Measurements from ENCODE around the gene TBL3. TPM values are rescaled to one million over a fixed set of nuclear protein-coding genes. Genes with fewer than 3 reads are reported as not detected.

TBL3 gene
- total RNA-seq, 4 donors from 2014 or later: 34.4 to 91.8 (median 53.7) TPM

GRCh38 chr16:1968146-1968953 is 3.5 kb upstream of the TBL3 start:
- H3K36me3 ChIP-seq: no peaks in the 10 kb centered on the region
- H3K4me3 ChIP-seq (replicated peaks in 1 of 3): no peak overlapping the region
- no peak for TF ChIP-seq POLR2A (IDR thresholded peaks at IDR 0.05)
- TF ChIP-seq, protein P1, sequence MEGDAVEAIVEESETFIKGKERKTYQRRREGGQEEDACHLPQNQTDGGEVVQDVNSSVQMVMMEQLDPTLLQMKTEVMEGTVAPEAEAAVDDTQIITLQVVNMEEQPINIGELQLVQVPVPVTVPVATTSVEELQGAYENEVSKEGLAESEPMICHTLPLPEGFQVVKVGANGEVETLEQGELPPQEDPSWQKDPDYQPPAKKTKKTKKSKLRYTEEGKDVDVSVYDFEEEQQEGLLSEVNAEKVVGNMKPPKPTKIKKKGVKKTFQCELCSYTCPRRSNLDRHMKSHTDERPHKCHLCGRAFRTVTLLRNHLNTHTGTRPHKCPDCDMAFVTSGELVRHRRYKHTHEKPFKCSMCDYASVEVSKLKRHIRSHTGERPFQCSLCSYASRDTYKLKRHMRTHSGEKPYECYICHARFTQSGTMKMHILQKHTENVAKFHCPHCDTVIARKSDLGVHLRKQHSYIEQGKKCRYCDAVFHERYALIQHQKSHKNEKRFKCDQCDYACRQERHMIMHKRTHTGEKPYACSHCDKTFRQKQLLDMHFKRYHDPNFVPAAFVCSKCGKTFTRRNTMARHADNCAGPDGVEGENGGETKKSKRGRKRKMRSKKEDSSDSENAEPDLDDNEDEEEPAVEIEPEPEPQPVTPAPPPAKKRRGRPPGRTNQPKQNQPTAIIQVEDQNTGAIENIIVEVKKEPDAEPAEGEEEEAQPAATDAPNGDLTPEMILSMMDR (IDR thresholded peaks at IDR 0.05): no peak
- no peaks in the 10 kb centered on the region for H3K27me3 ChIP-seq
- DNase-seq: no peak
- no peaks in the 10 kb centered on the region for H3K9me3 ChIP-seq
- WGBS, 2 donors: 84 to 89% methylated on average over 13 to 36 of the region's 41 CpGs
- no peak overlapping the region for H3K27ac ChIP-seq
- H3K4me1 ChIP-seq: peaks cover 28 to 34% of the 10 kb centered on the region in 2 donors
- intact Hi-C loops (cut with DNase I): no loop called here

- DNase-seq: no peak
- Histone ChIP-seq H3K27ac (peak overlapping the region in 1 of 3 donors; percentile 59), H3K36me3 (peaks cover 32 to 36% of the 10 kb centered on the region in 2 donors), H3K27me3 (no peaks in the 10 kb centered on the region), H3K4me1 (peaks cover 12 to 20% of the 10 kb centered on the region in 2 donors), H3K9me3 (no peaks in the 10 kb centered on the region), H3K4me3 (replicated peaks in 1 of 3) (peak overlapping the region; percentile 75 to 98 (median 95))
- intact Hi-C loops (cut with DNase I): no loop called here
- 0 to 7% methylated on average over 21 to 22 of the region's 22 CpGs for WGBS, 2 donors
- TF ChIP-seq, protein P1 (IDR thresholded peaks at IDR 0.05): no peak
Observed at GRCh38 chr16:1972490-1972877, 631 bp downstream of the TBL3 start.

- Histone ChIP-seq H3K9me3 (no peaks in the 10 kb centered on the region), H3K4me1 (peaks cover 12 to 20% of the 10 kb centered on the region in 2 donors), H3K36me3 (peaks cover 43 to 47% of the 10 kb centered on the region in 2 donors), H3K27ac (no peak overlapping the region), H3K4me3 (replicated peaks in 1 of 3) (no peak overlapping the region), H3K27me3 (peaks cover 5% of the 10 kb centered on the region)
- no peak for DNase-seq
- 85 to 93% methylated on average over 6 to 13 of the region's 16 CpGs for WGBS, 2 donors
- intact Hi-C loops (cut with DNase I): no loop called here
- TF ChIP-seq POLR2A (IDR thresholded peaks at IDR 0.05): no peak
- TF ChIP-seq, protein P1 (IDR thresholded peaks at IDR 0.05): no peak
Observed at GRCh38 chr16:1973461-1974156, 1.8 kb downstream of the TBL3 start.

DNA sequence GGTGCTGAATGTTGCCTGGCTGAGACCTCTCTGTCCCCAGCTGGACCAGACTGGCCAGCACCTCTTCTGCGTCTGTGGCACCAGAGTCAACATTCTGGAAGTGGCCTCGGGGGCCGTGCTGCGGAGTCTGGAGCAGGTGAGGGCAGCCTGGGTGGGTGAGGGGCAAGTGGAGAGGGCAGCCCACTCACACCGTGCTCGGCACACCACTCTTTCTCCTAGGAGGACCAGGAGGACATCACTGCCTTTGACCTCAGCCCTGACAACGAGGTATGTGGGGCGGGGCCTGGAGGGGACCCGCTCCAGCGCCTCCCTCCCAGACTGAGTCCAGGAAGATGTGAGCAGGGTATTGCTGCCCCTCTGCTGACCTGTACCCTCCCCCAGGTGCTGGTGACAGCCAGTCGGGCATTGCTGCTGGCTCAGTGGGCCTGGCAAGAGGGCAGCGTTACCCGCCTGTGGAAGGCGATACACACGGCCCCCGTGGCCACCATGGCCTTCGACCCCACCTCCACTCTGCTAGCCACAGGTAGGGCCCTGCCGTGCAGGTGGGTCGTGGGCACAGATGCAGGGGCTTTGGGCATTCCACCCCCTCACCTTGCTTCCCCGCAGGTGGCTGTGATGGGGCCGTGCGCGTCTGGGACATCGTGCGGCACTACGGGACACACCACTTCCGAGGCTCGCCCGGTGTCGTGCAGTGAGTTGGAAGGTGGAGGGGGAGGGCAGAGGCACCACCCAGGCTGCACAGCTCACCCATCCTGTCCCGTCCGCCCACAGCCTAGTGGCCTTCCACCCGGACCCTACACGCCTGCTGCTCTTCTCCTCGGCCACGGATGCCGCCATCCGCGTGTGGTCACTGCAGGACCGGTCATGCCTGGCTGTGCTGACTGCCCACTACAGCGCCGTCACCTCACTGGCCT is 2.6 kb downstream of the TBL3 start:
- DNase-seq: no peak
- no peak overlapping the region for H3K4me3 ChIP-seq (replicated peaks in 1 of 3)
- H3K27ac ChIP-seq: no peak overlapping the region
- H3K9me3 ChIP-seq: no peaks in the 10 kb centered on the region
- H3K4me1 ChIP-seq: peaks cover 12 to 23% of the 10 kb centered on the region in 2 donors
- intact Hi-C loops (cut with DNase I): no loop called here
- peaks cover 43 to 50% of the 10 kb centered on the region in 2 donors for H3K36me3 ChIP-seq
- 95 to 96% methylated on average over 37 to 41 of the region's 42 CpGs for WGBS, 2 donors
- no peak for TF ChIP-seq POLR2A (IDR thresholded peaks at IDR 0.05)
- TF ChIP-seq, protein P1 (IDR thresholded peaks at IDR 0.05): no peak
- H3K27me3 ChIP-seq: peaks cover 13% of the 10 kb centered on the region
